ENCODE results near the gene DRC3.

DNA sequence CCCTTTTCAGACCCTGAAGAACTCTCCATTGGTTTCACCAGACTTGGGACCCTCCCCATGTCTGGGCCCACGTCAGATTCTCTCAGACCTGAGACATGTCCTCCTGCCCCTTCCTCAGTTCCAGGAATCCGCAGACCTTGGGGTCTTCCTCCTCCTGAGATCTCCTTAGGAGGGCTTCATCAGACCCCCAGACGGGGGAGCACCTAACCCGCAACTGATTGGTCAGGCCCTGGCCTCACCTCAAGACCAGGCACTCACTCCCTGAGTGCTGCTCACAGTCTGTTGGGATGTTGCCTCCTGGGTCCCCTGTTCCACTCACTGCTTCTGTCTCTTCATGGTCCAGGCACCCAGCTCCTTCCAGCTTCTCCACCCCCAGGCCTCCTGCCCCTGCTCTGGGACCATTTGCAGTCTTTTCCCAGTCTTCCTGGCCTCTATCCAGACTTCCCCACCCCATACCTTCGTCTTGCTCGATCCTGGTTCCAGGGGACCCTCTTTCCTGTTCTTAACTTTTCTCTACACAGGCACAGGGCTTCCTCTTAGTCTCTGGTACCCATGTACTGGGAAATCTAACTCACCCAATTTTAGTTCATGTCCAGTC lies 67.7 kb downstream of the DRC3 start:
- TF ChIP-seq, protein P1, sequence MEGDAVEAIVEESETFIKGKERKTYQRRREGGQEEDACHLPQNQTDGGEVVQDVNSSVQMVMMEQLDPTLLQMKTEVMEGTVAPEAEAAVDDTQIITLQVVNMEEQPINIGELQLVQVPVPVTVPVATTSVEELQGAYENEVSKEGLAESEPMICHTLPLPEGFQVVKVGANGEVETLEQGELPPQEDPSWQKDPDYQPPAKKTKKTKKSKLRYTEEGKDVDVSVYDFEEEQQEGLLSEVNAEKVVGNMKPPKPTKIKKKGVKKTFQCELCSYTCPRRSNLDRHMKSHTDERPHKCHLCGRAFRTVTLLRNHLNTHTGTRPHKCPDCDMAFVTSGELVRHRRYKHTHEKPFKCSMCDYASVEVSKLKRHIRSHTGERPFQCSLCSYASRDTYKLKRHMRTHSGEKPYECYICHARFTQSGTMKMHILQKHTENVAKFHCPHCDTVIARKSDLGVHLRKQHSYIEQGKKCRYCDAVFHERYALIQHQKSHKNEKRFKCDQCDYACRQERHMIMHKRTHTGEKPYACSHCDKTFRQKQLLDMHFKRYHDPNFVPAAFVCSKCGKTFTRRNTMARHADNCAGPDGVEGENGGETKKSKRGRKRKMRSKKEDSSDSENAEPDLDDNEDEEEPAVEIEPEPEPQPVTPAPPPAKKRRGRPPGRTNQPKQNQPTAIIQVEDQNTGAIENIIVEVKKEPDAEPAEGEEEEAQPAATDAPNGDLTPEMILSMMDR (IDR thresholded peaks at IDR 0.05) = no peak
- TF ChIP-seq POLR2A (IDR thresholded peaks at IDR 0.05) = no peak
